Glutamatergic neuron (in vitro differentiated cells): ENCODE data around the gene CORT. TPM values are rescaled to one million over a fixed set of nuclear protein-coding genes. Genes with fewer than 3 reads are reported as not detected.

Experiments
- DNase-seq: peaks from one replicate; pipeline ENCODE4 v3.0.0; 2022
- H3K27ac Mint-ChIP-seq: one replicate; pipeline ENCODE4 v1.8.0; 2020; ENCODE audit warnings: mild to moderate bottlenecking, mixed read lengths, inconsistent platforms; ENCODE audit not compliant: unreplicated experiment
- H3K27me3 Mint-ChIP-seq: one replicate; pipeline ENCODE4 v1.8.0; 2020; ENCODE audit warnings: mild to moderate bottlenecking, moderate library complexity, mixed read lengths, inconsistent platforms; ENCODE audit not compliant: unreplicated experiment
- H3K36me3 Mint-ChIP-seq: one replicate; pipeline ENCODE4 v1.8.0; 2020; ENCODE audit warnings: mild to moderate bottlenecking, mixed read lengths, inconsistent platforms; ENCODE audit not compliant: unreplicated experiment
- H3K4me1 Mint-ChIP-seq: one replicate; pipeline ENCODE4 v1.8.0; 2020; ENCODE audit warnings: mild to moderate bottlenecking, low read depth, mixed read lengths, inconsistent platforms; ENCODE audit not compliant: unreplicated experiment
- H3K4me3 Mint-ChIP-seq: one replicate; pipeline ENCODE4 v1.8.0; 2020; ENCODE audit warnings: mild to moderate bottlenecking, mixed read lengths, inconsistent platforms; ENCODE audit not compliant: unreplicated experiment
- H3K9me3 Mint-ChIP-seq: one replicate; pipeline ENCODE4 v1.8.0; 2020; ENCODE audit warnings: mild to moderate bottlenecking, moderate library complexity, mixed read lengths, inconsistent platforms; ENCODE audit not compliant: unreplicated experiment
- CTCF ChIP-seq: fragments of 200-600 bp; sonication (generic); IDR thresholded peaks from one replicate; pipeline ENCODE4 v1.5.0; 2021; ENCODE audit not compliant: partially characterized antibody, unreplicated experiment
- total RNA-seq: library from RNA; stranded (reverse); fragmentation: NEBNext Ultra II Directional; extraction: Animal tissue kit (Norgen Biotek cat#: 25700); gene quantifications from one replicate; pipeline ENCODE4 v1.2.1, GENCODE V29; 2021; ENCODE audit not compliant: unreplicated experiment

Gene CORT
- total RNA-seq, 1 donor from 2014 or later: 0.59 TPM

GRCh38 chr1:10494754-10495474 lies 45.1 kb downstream of the CORT start:
- Mint-ChIP-seq H3K27ac (peak overlapping the region; percentile 65), H3K36me3 (no peaks in the 10 kb centered on the region), H3K9me3 (peaks cover 2% of the 10 kb centered on the region), H3K27me3 (peaks cover 3% of the 10 kb centered on the region), H3K4me3 (peak overlapping the region; percentile 75), H3K4me1 (peaks cover 34% of the 10 kb centered on the region)
- peak; percentile 99 for TF ChIP-seq CTCF
- DNase-seq: peak; percentile 90

GRCh38 chr1:10495475-10495817 lies 45.6 kb downstream of the CORT start:
- Mint-ChIP-seq H3K4me1 (peaks cover 34% of the 10 kb centered on the region), H3K27ac (peak overlapping the region; percentile 65), H3K36me3 (no peaks in the 10 kb centered on the region), H3K4me3 (peak overlapping the region; percentile 75), H3K27me3 (peaks cover 3% of the 10 kb centered on the region), H3K9me3 (peaks cover 2% of the 10 kb centered on the region)
- TF ChIP-seq CTCF: no peak
- DNase-seq: peak; percentile 63

GRCh38 chr1:10495952-10496351 lies 46.1 kb downstream of the CORT start:
- H3K27ac Mint-ChIP-seq: peak overlapping the region; percentile 17
- no peak for DNase-seq
- peaks cover 34% of the 10 kb centered on the region for H3K4me1 Mint-ChIP-seq
- no peaks in the 10 kb centered on the region for H3K36me3 Mint-ChIP-seq
- no peak for TF ChIP-seq CTCF
- H3K4me3 Mint-ChIP-seq: no peak overlapping the region
- peaks cover 3% of the 10 kb centered on the region for H3K27me3 Mint-ChIP-seq
- H3K9me3 Mint-ChIP-seq: peaks cover 2% of the 10 kb centered on the region

GRCh38 chr1:10497109-10497508 lies 47.3 kb downstream of the CORT start:
- Mint-ChIP-seq H3K27me3 (peaks cover 3% of the 10 kb centered on the region), H3K9me3 (peaks cover 2% of the 10 kb centered on the region), H3K4me1 (peaks cover 34% of the 10 kb centered on the region), H3K27ac (no peak overlapping the region), H3K36me3 (no peaks in the 10 kb centered on the region), H3K4me3 (no peak overlapping the region)
- TF ChIP-seq CTCF: no peak
- no peak for DNase-seq

- H3K27me3 Mint-ChIP-seq: peaks cover 1% of the 10 kb centered on the region
- H3K36me3 Mint-ChIP-seq: no peaks in the 10 kb centered on the region
- no peak for DNase-seq
- no peak overlapping the region for H3K4me3 Mint-ChIP-seq
- peaks cover 26% of the 10 kb centered on the region for H3K4me1 Mint-ChIP-seq
- no peak overlapping the region for H3K27ac Mint-ChIP-seq
- H3K9me3 Mint-ChIP-seq: no peaks in the 10 kb centered on the region
- TF ChIP-seq CTCF: no peak
These were observed 48.4 kb downstream of the CORT start for GRCh38 chr1:10498231-10498630.

Other genes starting within 250 kb of the CORT start
- 261 TPM for gene KIF1B, start 239.5 kb upstream of the CORT start, total RNA-seq
- gene PGD, start 51.0 kb upstream of the CORT start, total RNA-seq: 304 TPM
- 9.3 TPM for gene CENPS, start 19.6 kb upstream of the CORT start, total RNA-seq
- gene DFFA, start 22.5 kb downstream of the CORT start, total RNA-seq: 38.0 TPM
- 25.8 TPM for gene PEX14, start 24.9 kb downstream of the CORT start, total RNA-seq